Renal cortical epithelial cell (primary cell): ENCODE data around the gene DENND11. TPM values are rescaled to one million over a fixed set of nuclear protein-coding genes. Genes with fewer than 3 reads are reported as not detected.

Source experiments
- total RNA-seq: library from RNA; depleted of rRNA; stranded (reverse); fragments of >200 nt; gene quantifications from 2 replicates; pipeline ENCODE4 v1.2.3, GENCODE V29; 2014

Gene DENND11
- total RNA-seq, 1 donor from 2014 or later: 17.6 TPM

Other genes starting within 250 kb of the DENND11 start
- gene AGK, start 150.8 kb downstream of the DENND11 start, total RNA-seq: 25.5 and 31.9 TPM in 2 replicates
- gene WEE2, start 6.2 kb upstream of the DENND11 start, total RNA-seq: under 0.01 TPM in 1 of 2 replicates, not detected in the other
- 150 and 257 TPM in 2 replicates for gene SSBP1, start 36.2 kb upstream of the DENND11 start, total RNA-seq
- 2.3 TPM in 1 of 2 replicates, not detected in the other for gene TAS2R3, start 61.9 kb upstream of the DENND11 start, total RNA-seq
- 1.8 TPM in 1 of 2 replicates, not detected in the other for gene TAS2R4, start 74.5 kb upstream of the DENND11 start, total RNA-seq
- 0.69 and 1.8 TPM in 2 replicates for gene TAS2R5, start 88.1 kb upstream of the DENND11 start, total RNA-seq
- not detected in 2 replicates for gene PRSS37, start 139.3 kb upstream of the DENND11 start, total RNA-seq
- 0.15 TPM in 1 of 2 replicates, not detected in the other for gene OR9A4, start 214.2 kb upstream of the DENND11 start, total RNA-seq
- gene CLEC5A, start 244.8 kb upstream of the DENND11 start, total RNA-seq: not detected in 2 replicates